GM21390 (cell line): ENCODE measurements around the gene EFCAB8.

Source experiments
- ATAC-seq: cut with Tn5 transposase; IDR thresholded peaks from one replicate; pipeline ENCODE4 v1.9.1; 2021; ENCODE audit not compliant: unreplicated experiment

Gene EFCAB8

DNA sequence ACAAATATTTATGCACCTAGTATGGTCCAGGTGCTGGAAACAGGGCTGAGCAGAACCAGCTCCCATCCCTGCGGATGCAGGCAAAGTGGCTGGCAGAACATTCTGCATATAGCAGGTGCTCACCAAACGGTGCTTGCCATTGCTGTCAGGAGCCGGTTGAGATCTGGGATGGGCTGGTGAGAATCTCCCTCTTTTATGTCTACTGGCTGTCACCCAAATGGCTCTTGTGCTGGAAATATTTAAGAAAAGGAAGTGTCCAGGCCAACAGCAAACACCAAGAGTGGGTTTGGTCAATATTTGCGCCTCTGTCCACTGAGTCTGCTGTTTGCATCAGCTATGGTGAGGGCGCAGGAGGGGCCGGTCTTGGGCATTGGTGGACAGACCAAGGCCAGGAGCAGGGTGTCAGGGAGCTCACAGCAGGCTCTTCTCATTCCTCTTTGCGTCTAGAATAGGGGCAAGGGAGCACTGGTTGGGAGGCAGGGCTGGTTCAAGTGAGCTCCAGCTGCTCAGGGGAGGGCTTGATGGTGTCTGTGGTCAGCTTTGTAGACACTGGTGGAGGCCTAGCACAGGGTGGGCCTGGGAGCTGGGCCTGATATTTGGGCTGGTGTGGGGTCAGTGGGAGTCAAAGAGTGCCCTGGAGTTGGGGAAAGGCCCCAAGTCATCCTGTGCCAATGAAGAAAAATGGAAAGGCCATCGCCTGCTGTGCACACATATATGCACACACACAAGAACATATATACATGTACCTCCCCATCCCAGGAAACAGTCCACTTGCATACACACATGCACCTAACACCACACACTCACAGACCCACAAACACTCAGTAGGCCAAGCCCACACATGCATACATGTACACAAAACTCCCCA is 147.4 kb downstream of the EFCAB8 start:
- ATAC-seq: no peak

DNA sequence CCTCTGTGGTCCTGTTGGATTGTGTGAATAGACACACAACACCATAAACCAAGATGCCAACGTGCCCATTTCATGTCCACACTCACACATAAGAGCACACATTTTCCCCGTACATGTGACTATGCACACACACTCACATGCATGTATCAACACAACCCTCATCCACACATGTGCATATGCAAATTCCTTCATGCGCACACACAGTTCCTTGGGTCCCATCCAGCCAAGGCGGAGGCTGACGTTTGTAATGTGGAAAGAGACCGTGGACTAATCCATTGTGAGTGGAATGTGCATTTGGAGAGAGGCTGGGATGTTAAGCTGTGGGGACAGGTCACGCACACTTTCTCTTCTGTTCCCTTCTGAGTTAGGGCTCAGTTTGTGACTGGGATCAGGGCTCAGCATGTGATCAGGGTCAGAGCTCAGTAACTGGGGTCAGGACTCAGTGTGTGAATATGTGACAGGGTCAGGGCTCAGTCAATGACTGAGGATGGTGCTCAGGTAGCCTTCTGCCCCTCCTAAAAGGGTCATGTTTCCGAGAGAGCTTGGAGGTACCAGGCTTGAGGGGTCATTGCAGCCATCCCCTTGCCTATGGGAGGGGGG is 148.2 kb downstream of the EFCAB8 start:
- ATAC-seq: no peak

DNA sequence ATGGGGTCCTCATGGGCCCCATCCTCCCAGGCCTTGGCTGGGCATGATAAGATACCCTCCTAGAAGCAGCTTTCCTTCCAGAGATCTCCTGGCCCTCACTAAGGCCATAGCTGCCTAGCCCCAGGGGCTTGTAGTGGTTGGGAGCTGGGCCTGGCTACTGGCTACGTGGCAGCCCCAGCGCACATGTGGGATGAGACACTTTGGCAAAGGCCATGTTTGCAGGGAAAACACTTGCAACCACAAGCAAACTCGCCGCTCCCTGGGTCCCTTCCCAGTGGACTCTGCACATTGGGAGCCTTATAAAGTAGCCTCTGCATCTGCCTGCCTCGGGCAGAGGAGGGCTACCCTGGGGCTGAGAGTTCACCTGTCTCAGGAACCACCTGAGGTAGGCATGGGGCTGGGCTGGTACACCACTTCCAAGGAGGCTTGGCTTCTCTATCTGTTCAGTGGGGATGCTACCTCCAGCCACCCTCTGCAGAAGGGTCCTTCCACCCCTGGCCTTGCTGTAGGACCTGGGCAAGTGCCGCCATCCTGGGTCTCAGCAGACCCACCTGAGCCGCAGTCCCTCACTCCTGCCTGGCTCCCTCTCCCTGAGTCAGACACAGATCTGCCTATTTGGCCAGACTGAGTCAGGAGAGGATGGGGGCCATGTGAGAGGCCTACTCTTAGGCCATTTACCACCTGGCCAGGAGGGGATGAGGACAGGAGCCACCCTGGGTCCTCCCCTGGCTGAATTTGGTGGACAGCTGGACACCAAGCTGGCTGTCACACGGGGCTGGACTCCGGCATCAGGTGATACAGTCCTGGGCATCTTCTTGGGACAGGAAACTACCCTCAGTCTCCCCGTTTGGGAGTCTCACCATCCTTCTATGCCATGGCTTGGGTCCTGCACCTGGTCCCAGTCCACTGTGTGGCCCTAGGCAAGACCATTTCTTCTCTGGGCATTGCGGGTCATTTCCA is 148.9 kb downstream of the EFCAB8 start, which contains the start of gene BPIFB2:
TSS of gene BPIFB2 (plus strand) at position 329 of the 960 bp plus-strand sequence. CDS start 871 bp downstream, outside the sequence.
- no peak for ATAC-seq

DNA sequence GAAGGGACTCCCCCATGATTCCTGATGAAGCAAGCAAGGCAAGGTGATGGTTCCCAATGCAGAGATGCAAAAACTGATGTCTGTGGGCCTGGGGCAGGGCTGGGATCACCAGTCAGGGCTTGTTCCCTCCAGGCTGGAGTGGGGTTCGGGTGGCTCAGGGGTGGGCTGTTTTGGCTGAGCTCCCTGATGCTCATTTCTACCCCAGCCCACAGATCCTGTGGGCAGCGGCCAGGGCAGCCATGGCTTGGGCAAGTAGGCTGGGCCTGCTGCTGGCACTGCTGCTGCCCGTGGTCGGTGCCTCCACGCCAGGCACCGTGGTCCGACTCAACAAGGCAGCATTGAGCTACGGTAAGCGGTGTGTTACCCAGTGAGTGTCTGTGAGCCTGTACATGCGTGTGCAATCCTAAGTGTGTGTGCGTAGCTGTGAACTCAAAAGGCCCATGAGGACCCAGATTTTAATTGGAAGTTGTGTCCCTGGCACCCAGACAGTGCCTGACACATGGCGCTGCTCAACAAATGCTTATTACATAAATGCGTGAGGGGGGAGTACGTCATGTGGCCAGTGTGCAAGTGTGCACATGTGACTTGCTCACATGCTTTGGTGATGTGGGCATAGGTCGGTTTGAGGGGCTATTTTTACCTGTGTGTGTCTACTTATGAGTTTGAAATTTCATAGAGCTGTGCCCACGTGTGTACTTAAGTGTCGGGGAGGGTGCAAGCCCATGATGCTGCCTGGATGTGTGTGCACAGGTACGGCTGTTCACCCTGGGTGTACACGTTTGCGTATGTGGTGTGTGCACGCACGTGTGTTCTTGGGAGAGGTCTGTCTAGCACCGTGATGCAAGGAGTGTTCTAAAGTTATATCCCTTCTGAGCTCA is 149.9 kb downstream of the EFCAB8 start:
- ATAC-seq: no peak

DNA sequence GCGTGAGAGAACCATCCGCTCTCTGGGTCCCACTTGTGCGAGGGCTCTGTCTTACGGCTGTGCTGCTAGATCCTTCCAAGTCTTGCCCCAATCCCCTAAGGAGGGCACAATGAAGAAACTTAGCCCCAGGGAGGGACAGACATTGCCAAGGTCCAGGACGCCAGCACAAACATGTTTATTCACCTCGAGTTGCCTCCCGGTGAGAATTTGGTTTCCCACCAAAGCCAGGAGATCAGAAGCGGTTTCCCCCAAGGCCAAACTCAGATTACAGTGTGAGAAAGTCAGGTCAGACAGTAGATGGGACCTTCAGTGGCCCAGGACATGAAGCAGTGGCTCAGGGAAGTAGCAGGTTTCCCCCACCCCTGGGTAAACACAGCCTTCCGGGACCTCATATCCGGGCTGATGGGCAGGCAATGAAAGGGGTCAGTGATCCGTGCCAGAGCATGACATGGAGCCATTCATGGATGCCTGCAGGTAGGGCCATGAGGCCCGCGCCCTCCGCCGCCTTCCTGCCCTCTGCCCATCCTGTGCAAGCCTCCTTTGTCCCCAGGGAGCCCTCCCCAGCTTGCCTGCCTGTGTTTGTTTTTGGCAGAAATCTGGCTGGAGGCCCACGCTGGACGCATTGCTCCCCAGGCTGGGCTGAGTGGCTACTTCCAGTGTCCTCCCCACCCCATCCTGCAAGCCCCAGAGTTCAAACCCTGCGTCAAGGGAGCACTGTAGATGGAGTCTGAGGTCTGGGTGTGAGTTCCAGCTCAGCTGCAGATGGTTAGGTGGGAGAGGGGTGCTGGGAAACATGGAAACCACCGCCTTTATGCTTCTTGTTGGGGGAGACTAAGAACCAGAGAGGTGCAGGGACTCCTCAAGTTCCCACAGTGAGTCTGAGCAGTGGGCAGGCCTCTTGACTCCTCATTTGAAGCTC is 150.8 kb downstream of the EFCAB8 start:
- no peak for ATAC-seq

DNA sequence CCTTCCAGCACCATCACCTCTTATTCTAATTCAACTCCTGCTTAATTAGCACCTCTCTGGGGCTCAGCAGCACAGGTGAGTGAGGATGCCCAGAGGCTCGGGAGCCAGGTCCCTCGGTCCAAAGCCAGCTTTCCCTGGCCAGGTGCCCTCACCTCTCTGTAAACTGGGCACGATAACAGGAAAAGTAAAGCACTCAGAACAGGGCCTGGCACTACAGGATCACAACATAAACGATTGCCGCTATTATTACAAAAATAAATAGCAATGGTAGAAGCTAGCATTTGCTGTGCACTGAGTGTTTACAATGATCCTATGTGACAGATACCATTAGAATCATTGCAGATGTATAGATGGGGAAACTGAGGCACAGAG is 151.4 kb downstream of the EFCAB8 start:
- no peak for ATAC-seq

DNA sequence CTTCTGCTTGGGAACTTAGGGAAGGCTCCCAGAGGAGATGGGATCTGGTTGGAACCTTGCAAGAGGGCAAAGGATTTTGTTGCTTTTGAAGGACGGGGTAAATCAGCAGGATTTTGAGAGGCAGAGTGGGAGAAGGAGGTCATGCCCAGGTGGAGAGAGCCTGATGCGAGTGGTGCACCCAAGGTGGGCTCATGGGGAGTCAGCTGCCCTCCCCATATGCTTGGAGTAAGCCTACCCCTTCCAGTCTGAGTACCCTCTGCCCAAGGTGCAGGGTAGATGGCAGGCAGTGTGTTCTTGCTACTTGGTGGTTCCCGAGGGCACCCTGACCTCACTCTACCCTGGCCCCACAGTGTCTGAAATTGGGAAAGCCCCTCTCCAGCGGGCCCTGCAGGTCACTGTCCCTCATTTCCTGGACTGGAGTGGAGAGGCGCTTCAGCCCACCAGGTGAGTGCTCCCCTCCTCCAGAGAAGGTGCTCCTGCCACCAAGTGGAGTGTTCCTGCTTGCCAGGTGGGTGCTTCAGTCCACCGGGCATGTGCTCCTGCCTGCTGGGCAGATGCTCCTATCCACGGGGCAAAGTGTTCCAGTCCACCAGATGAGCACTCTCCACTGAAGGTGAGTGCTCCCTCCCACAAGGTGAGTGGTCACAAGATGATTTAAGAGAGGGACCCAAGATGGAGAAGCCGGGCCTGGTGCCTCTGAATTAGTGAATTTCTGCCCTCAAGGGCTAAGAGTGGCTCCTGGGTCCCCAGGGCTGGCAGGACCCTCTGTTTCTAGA is 152.1 kb downstream of the EFCAB8 start:
- no peak for ATAC-seq
